GM23338 (cell line): ENCODE measurements around the gene ARID3A. TPM values are rescaled to one million over a fixed set of nuclear protein-coding genes. Genes with fewer than 3 reads are reported as not detected.

Source experiments
- ATAC-seq: fragments of 200-7000 bp; cut with Tn5 transposase; 3 replicates; pipeline ENCODE4 v1.9.1; 2020
- DNase-seq: peaks from one replicate; pipeline ENCODE4 v3.0.0-alpha.2; 2015; ENCODE audit warnings: low spot score
- H2AFZ ChIP-seq: fragments of 200-600 bp; sonication (generic); 2 replicates; pipeline ENCODE4 v1.8.0; 2016; ENCODE audit warnings: antibody characterized with exemption, mild to moderate bottlenecking, moderate library complexity
- H3F3A ChIP-seq: fragments of 200-600 bp; sonication (generic); replicated peaks from 2 replicates; pipeline ENCODE4 v1.8.0; 2017; ENCODE audit warnings: antibody characterized with exemption, mixed run types, low read depth
- H3K27ac ChIP-seq: fragments of 200-600 bp; sonication (generic); 2 replicates; pipeline ENCODE4 v1.6.1; 2016; ENCODE audit warnings: low read depth
- H3K27me3 ChIP-seq: fragments of 200-600 bp; sonication (generic); 2 replicates; pipeline ENCODE4 v1.8.0; 2016; ENCODE audit warnings: mild to moderate bottlenecking, mixed run types, moderate library complexity; ENCODE audit not compliant: insufficient read depth
- H3K36me3 ChIP-seq: fragments of 200-600 bp; sonication (generic); 2 replicates; pipeline ENCODE4 v1.8.0; 2016; ENCODE audit warnings: mild to moderate bottlenecking; ENCODE audit not compliant: insufficient read depth
- H3K4me1 ChIP-seq: fragments of 200-600 bp; sonication (generic); 2 replicates; pipeline ENCODE4 v1.8.0; 2016; ENCODE audit warnings: mild to moderate bottlenecking, moderate library complexity; ENCODE audit not compliant: insufficient read depth
- H3K4me2 ChIP-seq: fragments of 200-600 bp; sonication (generic); 2 replicates; pipeline ENCODE4 v1.7.1; 2017; ENCODE audit warnings: mixed run types
- H3K4me3 ChIP-seq: fragments of 200-600 bp; sonication (generic); 2 replicates; pipeline ENCODE4 v1.6.1; 2016; ENCODE audit warnings: mixed run types
- H3K79me2 ChIP-seq: fragments of 200-600 bp; sonication (generic); replicated peaks from 2 replicates; pipeline ENCODE4 v1.8.0; 2017; ENCODE audit warnings: mild to moderate bottlenecking; ENCODE audit not compliant: insufficient read depth
- H3K9me2 ChIP-seq: fragments of 200-600 bp; sonication (generic); 2 replicates; pipeline ENCODE4 v1.8.0; 2017; ENCODE audit not compliant: insufficient read depth
- H4K20me1 ChIP-seq: fragments of 200-600 bp; sonication (generic); replicated peaks from 2 replicates; pipeline ENCODE4 v1.8.0; 2017; ENCODE audit warnings: mild to moderate bottlenecking; ENCODE audit not compliant: insufficient read depth
- H3K27ac Mint-ChIP-seq: 2 replicates; pipeline ENCODE4 v1.8.0; 2020; ENCODE audit warnings: inconsistent platforms, mild to moderate bottlenecking, moderate library complexity, mixed read lengths
- H3K27me3 Mint-ChIP-seq: 3 replicates; pipeline ENCODE4 v1.8.0; 2022; ENCODE audit warnings: low read depth, mild to moderate bottlenecking, moderate library complexity, mixed read lengths, inconsistent platforms; ENCODE audit not compliant: insufficient read depth, poor library complexity
- H3K36me3 Mint-ChIP-seq: 3 replicates; pipeline ENCODE4 v1.8.0; 2021; ENCODE audit warnings: low read depth, mild to moderate bottlenecking, inconsistent platforms, moderate library complexity, mixed read lengths
- H3K4me1 Mint-ChIP-seq: 3 replicates; pipeline ENCODE4 v1.8.0; 2020; ENCODE audit warnings: mild to moderate bottlenecking, inconsistent platforms, mixed read lengths
- H3K4me3 Mint-ChIP-seq: 3 replicates; pipeline ENCODE4 v1.8.0; 2021; ENCODE audit warnings: moderate library complexity, mild to moderate bottlenecking, inconsistent platforms, mixed read lengths
- H3K9me3 Mint-ChIP-seq: 3 replicates; pipeline ENCODE4 v1.8.0; 2020; ENCODE audit warnings: moderate library complexity, mild to moderate bottlenecking, inconsistent platforms, mixed read lengths
- CREB1 ChIP-seq: fragments of 250-450 bp; sonication (Bioruptor Pico); IDR thresholded peaks from 2 replicates; pipeline ENCODE4 v1.5.0; 2020; ENCODE audit warnings: low read depth, mild to moderate bottlenecking, moderate library complexity
- CTCF ChIP-seq, 2 experiments: fragments of 200-600 bp in 1 of 2; sonication (generic) in 1 of 2; conservative IDR thresholded peaks; 2 replicates each; pipeline versions ENCODE4 v1.5.1 to v1.6.1; 2016 to 2017; ENCODE audit warnings: antibody characterized with exemption in 2 of 2, low read depth in 2 of 2, mild to moderate bottlenecking in 2 of 2, moderate library complexity in 1 of 2
- ETS1 ChIP-seq: IDR thresholded peaks from 2 replicates; pipeline ENCODE4 v1.6.1; 2016; ENCODE audit warnings: antibody characterized with exemption
- EZH2 ChIP-seq: fragments of 200-600 bp; sonication (generic); IDR thresholded peaks from one replicate; pipeline ENCODE4 v1.8.0; 2017; ENCODE audit warnings: antibody characterized with exemption, mild to moderate bottlenecking, low read depth; ENCODE audit not compliant: unreplicated experiment
- JUNB ChIP-seq: IDR thresholded peaks from one replicate; pipeline ENCODE4 v1.6.1; 2016; ENCODE audit warnings: antibody characterized with exemption; ENCODE audit not compliant: unreplicated experiment
- NANOG ChIP-seq: IDR thresholded peaks from 2 replicates; pipeline ENCODE4 v1.6.1; 2016; ENCODE audit warnings: antibody characterized with exemption, borderline replicate concordance
- POLR2AphosphoS5 ChIP-seq: IDR thresholded peaks from 2 replicates; pipeline ENCODE4 v1.6.1; 2016; ENCODE audit warnings: antibody characterized with exemption, low read depth
- REST ChIP-seq: IDR thresholded peaks from one replicate; pipeline ENCODE4 v1.6.1; 2018; ENCODE audit warnings: antibody characterized with exemption; ENCODE audit not compliant: unreplicated experiment
- STAT1 ChIP-seq: IDR thresholded peaks from one replicate; pipeline ENCODE4 v1.6.1; 2016; ENCODE audit warnings: antibody characterized with exemption; ENCODE audit not compliant: unreplicated experiment
- ZNF114 ChIP-seq: fragments of 250-450 bp; sonication (Bioruptor Pico); IDR thresholded peaks from 2 replicates; pipeline ENCODE4 v1.5.0; 2020; ENCODE audit warnings: mild to moderate bottlenecking, moderate library complexity
- ZNF331 ChIP-seq: fragments of 250-450 bp; sonication (Bioruptor Pico); IDR thresholded peaks from 2 replicates; pipeline ENCODE4 v1.5.0; 2020; ENCODE audit warnings: low read depth, mild to moderate bottlenecking, moderate library complexity
- polyA plus RNA-seq: library from polyadenylated mRNA; unstranded; fragments of >200 nt; fragmentation: Nextera tagmentation; extraction: Ambion mirVana; gene quantifications from 2 replicates; pipeline ENCODE4 v1.2.1, GENCODE V29; 2016
- total RNA-seq: library from RNA; depleted of rRNA; stranded (reverse); fragments of >200 nt; shearing (Covaris generic); gene quantifications from 2 replicates; pipeline ENCODE4 v1.2.3, GENCODE V29; 2014

ARID3A gene
- total and polyA plus RNA-seq, 2 experiments from 2014 or later, result 33.6 to 51.6 TPM

GRCh38 chr19:1004204-1004802 is 78.5 kb downstream of the ARID3A start:
- peaks cover 8% of the 10 kb centered on the region for H3K36me3 Mint-ChIP-seq
- H3K9me3 Mint-ChIP-seq, result peaks cover 5% of the 10 kb centered on the region; the same call in 1 of the 3 replicates
- Histone ChIP-seq H3K4me2 (no peak overlapping the region), H2AFZ (no peak overlapping the region), H3K27ac (no peak overlapping the region), H3F3A (0 out of 2 replicates have a peak, but pooled peaks cover 4% of the 10 kb centered on the region), H3K4me3 (no peak overlapping the region), H3K4me1 (no peaks in the 10 kb centered on the region; the same call in 1 of the 2 replicates), H4K20me1 (0 out of 2 replicates have a peak, but pooled peaks cover 4% of the 10 kb centered on the region), H3K27me3 (peaks cover 21% of the 10 kb centered on the region), H3K36me3 (no peaks in the 10 kb centered on the region), H3K9me2 (no peaks in the 10 kb centered on the region), H3K79me2 (no peaks in the 10 kb centered on the region)
- peaks cover 3% of the 10 kb centered on the region; the same call in 1 of the 3 replicates for H3K4me1 Mint-ChIP-seq
- H3K4me3 Mint-ChIP-seq, result no peak overlapping the region
- no peak overlapping the region for H3K27ac Mint-ChIP-seq
- DNase-seq (no peak), ATAC-seq (no peak)
- TF ChIP-seq JUNB (no peak), NANOG (no peak)
- peaks cover 37% of the 10 kb centered on the region for H3K27me3 Mint-ChIP-seq

- no peak for ATAC-seq
- Histone ChIP-seq H4K20me1 (0 out of 2 replicates have a peak, but pooled peaks cover 4% of the 10 kb centered on the region), H3K27me3 (peaks cover 14% of the 10 kb centered on the region), H3K9me2 (no peaks in the 10 kb centered on the region), H3K4me2 (no peak overlapping the region), H3K4me3 (no peak overlapping the region), H3K79me2 (no peaks in the 10 kb centered on the region), H3K4me1 (no peaks in the 10 kb centered on the region; the same call in 1 of the 2 replicates), H3K27ac (no peak overlapping the region), H2AFZ (no peak overlapping the region), H3F3A (peaks cover 10% of the 10 kb centered on the region; the same call in 1 of the 2 replicates), H3K36me3 (no peaks in the 10 kb centered on the region)
- no peak for DNase-seq
- Mint-ChIP-seq H3K9me3 (peaks cover 5% of the 10 kb centered on the region; the same call in 1 of the 3 replicates), H3K4me3 (no peak overlapping the region), H3K4me1 (peaks cover 3% of the 10 kb centered on the region; the same call in 1 of the 3 replicates), H3K27ac (no peak overlapping the region), H3K36me3 (peaks cover 8% of the 10 kb centered on the region), H3K27me3 (peaks cover 34% of the 10 kb centered on the region)
- TF ChIP-seq CTCF (conservative IDR thresholded peaks at IDR 0.05; ENCODE audit: low read depth in 2 of 2) (no peak), ETS1 (no peak), STAT1 (no peak), EZH2 (no peak), JUNB (no peak), ZNF114 (no peak), REST (no peak), CREB1 (CRISPR knock-in tag) (no peak), ZNF331 (CRISPR knock-in tag) (no peak), POLR2AphosphoS5 (no peak)
Observed at GRCh38 chr19:1004803-1005664, 79.2 kb downstream of the ARID3A start.
